Measurements from ENCODE around the gene BCL11A.

- TF ChIP-seq, protein P1, sequence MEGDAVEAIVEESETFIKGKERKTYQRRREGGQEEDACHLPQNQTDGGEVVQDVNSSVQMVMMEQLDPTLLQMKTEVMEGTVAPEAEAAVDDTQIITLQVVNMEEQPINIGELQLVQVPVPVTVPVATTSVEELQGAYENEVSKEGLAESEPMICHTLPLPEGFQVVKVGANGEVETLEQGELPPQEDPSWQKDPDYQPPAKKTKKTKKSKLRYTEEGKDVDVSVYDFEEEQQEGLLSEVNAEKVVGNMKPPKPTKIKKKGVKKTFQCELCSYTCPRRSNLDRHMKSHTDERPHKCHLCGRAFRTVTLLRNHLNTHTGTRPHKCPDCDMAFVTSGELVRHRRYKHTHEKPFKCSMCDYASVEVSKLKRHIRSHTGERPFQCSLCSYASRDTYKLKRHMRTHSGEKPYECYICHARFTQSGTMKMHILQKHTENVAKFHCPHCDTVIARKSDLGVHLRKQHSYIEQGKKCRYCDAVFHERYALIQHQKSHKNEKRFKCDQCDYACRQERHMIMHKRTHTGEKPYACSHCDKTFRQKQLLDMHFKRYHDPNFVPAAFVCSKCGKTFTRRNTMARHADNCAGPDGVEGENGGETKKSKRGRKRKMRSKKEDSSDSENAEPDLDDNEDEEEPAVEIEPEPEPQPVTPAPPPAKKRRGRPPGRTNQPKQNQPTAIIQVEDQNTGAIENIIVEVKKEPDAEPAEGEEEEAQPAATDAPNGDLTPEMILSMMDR (conservative IDR thresholded peaks at IDR 0.05), result no peak
- no peak for TF ChIP-seq ZFX (IDR thresholded peaks at IDR 0.05)
Observed at GRCh38 chr2:60522462-60522861, 31.0 kb downstream of the BCL11A start.

Data from C4-2B (cell line).